ENCODE results near the gene GBF1. TPM values are rescaled to one million over a fixed set of nuclear protein-coding genes. Genes with fewer than 3 reads are reported as not detected.
A peak's percentile ranks its signal among the peaks of the same experiment; 100 is the strongest.

The GBF1 gene
- total RNA-seq, 2 donors from 2014 or later = 23.1 to 24.1 TPM

DNA sequence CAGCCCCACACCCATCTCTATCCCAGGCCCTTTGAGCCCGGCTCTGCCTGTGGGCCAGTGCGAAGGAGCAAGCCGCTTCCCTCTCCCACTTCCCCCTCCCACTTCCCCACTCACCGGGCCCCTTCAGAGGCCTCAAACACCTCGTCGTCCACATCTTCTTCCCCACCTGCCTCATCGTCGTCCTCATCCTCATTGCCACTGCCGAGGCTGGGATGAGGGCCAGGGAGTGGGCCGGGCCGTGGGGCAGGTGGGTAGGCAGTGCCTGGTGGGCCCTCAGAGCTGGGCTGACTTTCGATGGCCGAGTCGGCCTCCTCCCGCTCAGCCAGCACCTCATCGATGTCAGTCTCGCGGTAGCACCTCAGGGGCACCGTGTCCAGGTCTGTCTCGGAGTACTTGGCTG lies 169.4 kb downstream of the GBF1 start:
- DNase-seq = no peak
- Histone ChIP-seq H3K36me3 (replicated peaks in 1 of 2; ENCODE audit: insufficient read depth in 1 of 2, low read depth in 2 of 2) (no peaks in the 10 kb centered on the region), H3K27me3 (peaks cover 0 to 31% of the 10 kb centered on the region in 2 donors), H3K4me3 (no peak overlapping the region), H3K9me3 (no peaks in the 10 kb centered on the region), H3K4me1 (peaks cover 22% of the 10 kb centered on the region), H3K27ac (no peak overlapping the region)
- ATAC-seq = no peak
- TF ChIP-seq, protein P1, sequence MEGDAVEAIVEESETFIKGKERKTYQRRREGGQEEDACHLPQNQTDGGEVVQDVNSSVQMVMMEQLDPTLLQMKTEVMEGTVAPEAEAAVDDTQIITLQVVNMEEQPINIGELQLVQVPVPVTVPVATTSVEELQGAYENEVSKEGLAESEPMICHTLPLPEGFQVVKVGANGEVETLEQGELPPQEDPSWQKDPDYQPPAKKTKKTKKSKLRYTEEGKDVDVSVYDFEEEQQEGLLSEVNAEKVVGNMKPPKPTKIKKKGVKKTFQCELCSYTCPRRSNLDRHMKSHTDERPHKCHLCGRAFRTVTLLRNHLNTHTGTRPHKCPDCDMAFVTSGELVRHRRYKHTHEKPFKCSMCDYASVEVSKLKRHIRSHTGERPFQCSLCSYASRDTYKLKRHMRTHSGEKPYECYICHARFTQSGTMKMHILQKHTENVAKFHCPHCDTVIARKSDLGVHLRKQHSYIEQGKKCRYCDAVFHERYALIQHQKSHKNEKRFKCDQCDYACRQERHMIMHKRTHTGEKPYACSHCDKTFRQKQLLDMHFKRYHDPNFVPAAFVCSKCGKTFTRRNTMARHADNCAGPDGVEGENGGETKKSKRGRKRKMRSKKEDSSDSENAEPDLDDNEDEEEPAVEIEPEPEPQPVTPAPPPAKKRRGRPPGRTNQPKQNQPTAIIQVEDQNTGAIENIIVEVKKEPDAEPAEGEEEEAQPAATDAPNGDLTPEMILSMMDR (IDR thresholded peaks at IDR 0.05) = no peak
- TF ChIP-seq POLR2A (IDR thresholded peaks at IDR 0.05) = no peak
- WGBS, 2 donors = 27 to 33% methylated on average over 11 to 18 of the region's 20 CpGs
- intact Hi-C loops (cut with DNase I) = no loop called here

DNA sequence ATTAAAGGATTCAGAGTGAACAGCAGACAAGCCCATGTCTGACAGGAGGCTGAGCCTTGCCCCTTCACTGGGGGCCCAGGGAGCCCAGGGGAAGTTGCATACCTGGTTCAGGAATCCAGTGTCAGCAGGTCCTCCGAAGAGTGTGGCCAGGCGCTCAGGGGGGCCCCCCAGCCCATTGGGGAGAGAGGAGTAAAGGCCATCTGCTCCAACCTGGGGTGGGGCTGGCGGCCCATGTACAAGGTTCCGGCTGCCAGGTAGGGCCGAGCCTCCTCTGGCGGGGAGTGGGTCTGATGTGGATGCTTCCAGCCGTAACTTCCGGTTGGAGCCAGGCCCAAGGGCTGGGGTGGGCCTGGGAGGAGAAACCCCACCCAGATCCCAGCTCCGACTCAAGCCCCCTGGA lies 171.0 kb downstream of the GBF1 start:
- ATAC-seq = no peak
- Histone ChIP-seq H3K9me3 (no peaks in the 10 kb centered on the region), H3K36me3 (replicated peaks in 1 of 2; ENCODE audit: insufficient read depth in 1 of 2, low read depth in 2 of 2) (no peaks in the 10 kb centered on the region), H3K27me3 (peaks cover 0 to 16% of the 10 kb centered on the region in 2 donors), H3K4me1 (peaks cover 17% of the 10 kb centered on the region), H3K27ac (no peak overlapping the region), H3K4me3 (no peak overlapping the region)
- DNase-seq = no peak
- TF ChIP-seq, protein P1 (IDR thresholded peaks at IDR 0.05) = no peak
- TF ChIP-seq POLR2A (IDR thresholded peaks at IDR 0.05) = no peak
- intact Hi-C loops (cut with DNase I) = no loop called here
- 50 to 58% methylated on average over 2 to 9 of the region's 9 CpGs for WGBS, 2 donors

DNA sequence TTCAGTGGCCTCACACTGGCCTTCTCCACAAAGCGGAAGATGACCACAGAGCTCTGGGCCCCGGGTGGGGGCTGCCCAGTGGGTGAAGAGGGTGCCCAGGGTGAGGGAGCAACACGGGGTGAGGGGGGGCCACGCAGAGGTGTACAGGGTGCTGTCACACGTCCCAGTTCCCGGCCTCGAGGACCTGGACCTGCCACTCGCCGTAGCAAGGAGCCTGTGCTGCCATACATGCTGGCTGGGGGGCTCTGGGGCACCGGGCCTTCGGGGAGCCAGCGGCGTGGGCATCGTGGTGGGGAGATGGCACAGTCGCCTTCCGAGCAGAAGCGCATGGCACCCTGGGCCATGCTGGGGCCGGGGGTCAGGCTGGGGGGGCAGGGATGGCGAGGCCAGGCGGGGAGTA lies 171.4 kb downstream of the GBF1 start:
- TF ChIP-seq POLR2A (IDR thresholded peaks at IDR 0.05) = no peak
- TF ChIP-seq, protein P1 (IDR thresholded peaks at IDR 0.05) = no peak
- Histone ChIP-seq H3K36me3 (replicated peaks in 1 of 2; ENCODE audit: insufficient read depth in 1 of 2, low read depth in 2 of 2) (no peaks in the 10 kb centered on the region), H3K4me1 (peaks cover 17% of the 10 kb centered on the region), H3K9me3 (no peaks in the 10 kb centered on the region), H3K27ac (no peak overlapping the region), H3K27me3 (peaks cover 0 to 15% of the 10 kb centered on the region in 2 donors), H3K4me3 (no peak overlapping the region)
- 67 to 69% methylated on average over 14 to 18 of the region's 20 CpGs for whole genome bisulfite sequencing, 2 donors
- no peak for ATAC-seq
- intact Hi-C loops (cut with DNase I) = no loop called here
- DNase-seq = no peak

DNA sequence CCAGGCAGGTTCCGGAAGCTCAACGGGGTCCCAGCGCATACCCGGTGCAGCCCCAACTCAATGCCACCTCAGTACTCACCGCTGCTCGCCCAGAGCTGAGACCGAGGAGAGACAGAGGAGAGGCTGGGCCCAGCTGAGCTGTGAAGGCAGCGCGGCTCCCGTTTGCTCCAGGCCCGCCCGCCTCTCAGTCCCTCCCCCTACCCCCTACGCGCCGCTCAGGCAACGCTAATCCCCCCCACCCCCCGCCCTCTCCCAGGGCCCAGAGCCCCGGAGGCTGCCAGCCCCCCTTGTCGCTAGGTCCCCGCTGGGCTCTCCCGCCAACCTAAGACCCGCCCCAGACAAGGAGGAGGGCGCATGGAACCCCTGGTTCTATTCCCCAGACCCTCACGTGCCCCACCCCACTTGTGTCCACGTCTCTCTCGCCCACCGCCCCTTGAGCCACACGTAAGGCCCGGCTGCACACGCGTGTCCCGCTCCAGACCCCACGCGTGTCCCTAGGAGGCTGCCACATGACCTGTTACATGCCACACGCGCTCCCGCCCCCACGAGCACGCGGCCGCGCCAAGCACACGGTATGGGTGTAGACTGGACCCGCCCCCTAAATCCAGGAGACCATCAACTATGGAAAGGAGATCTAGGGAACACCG lies 173.4 kb downstream of the GBF1 start, which contains the start of gene PSD:
PSD (minus strand) TSS at position 164 of the 647 bp plus-strand sequence. CDS start 1,747 bp downstream, outside the sequence.
- 2 to 8% methylated on average over 8 to 44 of the region's 45 CpGs for WGBS, 2 donors
- no peak for TF ChIP-seq POLR2A (IDR thresholded peaks at IDR 0.05)
- TF ChIP-seq, protein P1 (IDR thresholded peaks at IDR 0.05) = no peak
- peak within 1 kb of the TSS; percentile 1 to 27 for H3K4me3 ChIP-seq
- DNase-seq (no peak), ATAC-seq (no peak)
- H3K9me3 ChIP-seq = no peaks in the 10 kb centered on the region
- no peaks in the 10 kb centered on the region for H3K27me3 ChIP-seq
- no peaks in the 10 kb centered on the region for H3K36me3 ChIP-seq (replicated peaks in 1 of 2; ENCODE audit: insufficient read depth in 1 of 2, low read depth in 2 of 2)
- H3K4me1 ChIP-seq = peaks cover 38% of the 10 kb centered on the region
- H3K27ac ChIP-seq = no peak within 1 kb of the TSS
- intact Hi-C loops (cut with DNase I) = no loop called here

All from body of pancreas (tissue), 4 donors.